Measurements from ENCODE around the gene DOK3.
"Not testable (repeated sequence)": the region's sequence is repeated elsewhere in the genome, so short reads cannot be mapped to it uniquely, and the experiment has no call there.

DOK3 gene

DNA sequence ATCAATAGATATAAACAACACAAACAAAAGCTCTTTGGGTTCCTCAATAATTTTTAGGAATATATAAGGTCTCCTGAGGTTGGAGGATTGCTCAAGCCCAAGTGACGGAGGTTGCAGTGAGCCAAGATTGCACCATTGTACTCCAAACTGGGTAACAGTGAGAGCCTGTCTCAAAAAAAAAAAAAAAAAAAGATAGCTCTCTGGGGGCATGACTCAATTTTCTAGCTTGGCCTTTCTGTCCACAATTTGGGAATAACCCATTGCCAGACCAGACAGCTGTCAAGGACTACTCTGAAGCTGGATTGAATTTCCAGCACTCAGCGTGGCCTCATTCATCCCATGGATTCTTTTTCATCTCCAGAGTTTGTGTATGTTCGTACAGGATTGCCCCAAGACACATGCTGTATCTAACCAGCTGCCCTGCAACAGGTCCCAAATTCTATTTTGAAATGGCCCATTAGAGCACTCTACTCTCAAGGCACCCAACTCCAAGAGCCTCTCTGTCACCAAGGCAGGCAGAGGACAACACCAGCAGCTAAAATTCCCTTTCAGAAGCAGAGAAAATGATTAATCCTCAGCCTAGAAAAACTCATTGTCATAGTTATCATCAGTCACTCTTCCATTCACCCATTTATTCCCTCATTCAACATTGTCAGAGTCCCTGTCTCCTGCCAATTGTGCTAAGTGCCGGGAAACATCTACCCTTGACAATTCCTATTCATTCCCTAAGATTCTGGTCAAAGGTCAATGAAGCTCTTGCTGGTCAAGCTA is 36.0 kb upstream of the DOK3 start:
- no peak for DNase-seq (ENCODE audit: low read depth in 1 of 2, low spot score in 1 of 2)
- in situ Hi-C loops (cut with HindIII; ENCODE audit: low pct_unique_long_range_greater_than_20kb, low sequenced_read_pairs), result no loop called here

DNA sequence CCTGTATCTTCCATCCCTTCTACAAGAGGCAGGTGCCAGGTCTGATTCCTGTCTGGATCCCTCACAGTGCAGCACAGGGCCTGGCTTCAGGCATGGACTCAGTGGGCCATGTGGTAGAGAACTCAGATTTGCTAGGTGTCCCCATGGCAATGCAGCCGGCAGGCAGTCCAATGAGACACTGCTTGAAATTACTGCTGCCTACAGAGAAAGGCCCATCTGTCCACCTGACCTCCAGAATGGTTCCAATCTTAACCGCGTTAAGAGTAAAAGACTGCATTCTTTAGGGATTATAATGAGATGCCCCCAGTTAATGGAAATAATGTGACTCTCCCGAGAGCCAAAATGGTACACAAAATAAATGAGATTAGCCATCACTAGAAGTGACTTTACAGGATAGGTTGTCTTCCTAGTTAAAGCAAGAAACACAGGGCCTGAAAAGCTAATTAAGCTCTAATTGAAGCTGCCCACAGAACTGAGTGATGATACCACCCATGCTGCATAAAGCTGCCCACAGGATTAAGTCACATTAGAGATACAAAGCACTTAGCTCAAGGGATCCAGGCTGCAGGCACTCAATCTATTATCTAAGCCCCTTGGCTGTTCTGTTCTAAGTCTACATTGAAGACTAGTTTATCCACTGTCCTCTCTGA is 33.3 kb upstream of the DOK3 start:
- in situ Hi-C loops (cut with HindIII; ENCODE audit: low pct_unique_long_range_greater_than_20kb, low sequenced_read_pairs), result no loop called here
- TF ChIP-seq JUND (IDR thresholded peaks at IDR 0.05; ENCODE audit: low read depth), result no peak
- no peak for DNase-seq (ENCODE audit: low read depth in 1 of 2, low spot score in 1 of 2)

More for the DNA sequence above, 36.0 kb upstream of the DOK3 start:
- TF ChIP-seq JUND (IDR thresholded peaks at IDR 0.05; ENCODE audit: low read depth), result no peak

DNA sequence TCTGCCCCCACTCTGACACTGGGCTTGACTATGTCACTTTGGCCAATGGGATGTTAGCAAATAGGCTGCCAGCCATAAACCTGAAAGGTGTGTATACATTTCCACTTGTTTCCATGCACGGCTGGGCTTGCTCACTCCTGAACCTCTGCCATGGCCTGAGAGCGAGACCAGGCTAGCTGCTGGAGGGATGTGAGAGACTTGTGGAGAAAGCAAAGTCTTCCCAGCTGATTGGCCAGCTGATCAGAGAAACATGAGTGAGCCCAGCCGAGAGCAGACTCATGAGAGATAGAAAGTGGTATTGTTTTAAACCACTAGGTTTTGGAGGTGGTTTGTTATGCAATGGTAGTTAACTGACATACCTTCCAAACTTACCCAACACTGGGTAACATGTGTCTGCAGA is 30.8 kb upstream of the DOK3 start:
- TF ChIP-seq JUND (IDR thresholded peaks at IDR 0.05; ENCODE audit: low read depth), result no peak
- peak in 1 of 2 experiments; percentile 78 for DNase-seq (ENCODE audit: low read depth in 1 of 2, low spot score in 1 of 2)
- in situ Hi-C loops (cut with HindIII; ENCODE audit: low pct_unique_long_range_greater_than_20kb, low sequenced_read_pairs), result no loop called here

DNA sequence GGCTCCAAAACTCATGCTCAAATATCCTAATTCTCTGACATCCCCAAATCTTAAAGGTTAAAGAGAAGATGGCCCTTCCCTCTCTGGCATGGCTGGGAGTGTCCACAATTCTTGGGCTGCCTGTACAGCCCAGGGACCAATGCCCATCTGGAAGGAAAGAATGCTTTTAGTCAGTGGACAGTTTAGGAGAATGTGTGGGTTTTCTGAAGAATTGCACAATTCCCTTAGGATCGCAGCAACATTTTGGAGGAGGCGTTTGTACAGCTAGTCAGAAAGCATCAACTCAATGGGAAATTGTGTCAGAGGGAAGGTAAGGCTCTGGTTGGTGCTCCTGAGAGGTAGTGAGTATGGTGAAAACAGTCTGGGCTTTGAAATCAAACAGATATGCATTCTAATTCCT is 29.8 kb upstream of the DOK3 start:
- no peak for TF ChIP-seq JUND (IDR thresholded peaks at IDR 0.05; ENCODE audit: low read depth)
- in situ Hi-C loops (cut with HindIII; ENCODE audit: low pct_unique_long_range_greater_than_20kb, low sequenced_read_pairs), result no loop called here
- no peak for DNase-seq (ENCODE audit: low read depth in 1 of 2, low spot score in 1 of 2)

DNA sequence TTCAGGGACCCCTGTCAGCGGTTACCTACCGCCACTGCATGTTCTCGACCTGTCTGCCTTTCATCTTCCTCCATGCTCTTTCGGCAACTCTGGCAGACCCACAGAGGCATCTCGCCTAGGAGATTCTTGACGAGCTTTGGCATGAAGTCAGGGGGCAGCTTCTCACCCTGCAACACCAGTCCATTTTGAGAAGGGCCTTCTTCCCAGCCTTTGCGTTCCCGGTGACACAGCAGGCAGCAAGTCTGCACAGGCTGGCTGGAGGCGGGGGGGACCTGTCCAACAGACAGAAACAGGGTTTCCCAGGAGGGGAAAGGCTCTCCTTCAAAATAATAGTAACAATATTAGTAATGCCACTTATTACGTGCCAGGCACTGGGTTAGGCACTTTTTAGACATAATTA is 29.2 kb upstream of the DOK3 start:
- DNase-seq (ENCODE audit: low read depth in 1 of 2, low spot score in 1 of 2), result no peak
- TF ChIP-seq JUND (IDR thresholded peaks at IDR 0.05; ENCODE audit: low read depth), result no peak
- in situ Hi-C loops (cut with HindIII; ENCODE audit: low pct_unique_long_range_greater_than_20kb, low sequenced_read_pairs), result no loop called here

DNA sequence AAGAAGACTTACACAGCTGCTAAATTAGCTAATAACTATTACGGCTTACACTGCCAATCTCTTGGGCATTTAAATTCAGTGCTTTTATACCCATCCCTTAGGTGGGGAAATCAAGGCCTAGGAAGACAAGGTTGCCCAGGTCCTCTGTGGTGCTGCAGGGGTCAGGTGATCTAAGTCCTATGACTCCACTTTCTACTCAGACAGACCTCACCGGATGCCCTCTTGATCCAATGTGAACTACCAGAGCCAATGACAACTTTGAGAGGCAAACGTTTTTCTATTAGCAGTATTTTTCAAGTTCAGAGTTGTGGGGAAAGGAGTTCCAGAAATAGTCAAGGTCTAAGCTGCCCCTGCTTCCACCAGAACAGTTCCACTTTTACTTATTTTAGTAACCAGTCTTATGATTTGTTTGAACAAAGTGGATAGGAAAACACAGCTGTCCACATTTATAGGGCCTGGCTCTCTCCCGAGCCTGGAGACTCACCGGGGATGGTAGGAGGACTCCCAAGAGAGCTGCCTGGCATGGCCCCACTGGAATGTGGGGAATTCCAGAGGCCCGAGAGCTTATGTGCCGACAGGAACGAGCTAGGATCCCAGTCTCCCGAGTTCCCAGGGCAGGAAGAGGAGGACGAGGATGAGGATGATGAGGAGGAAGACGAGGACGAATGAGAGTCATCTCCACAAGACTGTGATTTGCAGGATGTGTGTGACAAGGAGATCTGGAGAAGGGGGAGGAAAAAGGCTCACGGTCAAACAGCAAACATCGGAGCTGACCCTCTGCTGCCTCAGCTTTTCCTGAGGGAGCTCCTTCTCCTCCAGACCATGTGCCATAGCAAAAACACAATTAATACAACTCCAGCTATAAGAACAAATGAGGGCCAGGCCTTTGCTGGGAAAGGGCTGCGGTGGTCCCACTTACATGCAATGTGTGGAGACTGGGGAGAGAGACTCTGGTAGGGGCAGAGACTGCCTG is 28.0 kb upstream of the DOK3 start:
- in situ Hi-C loops (cut with HindIII; ENCODE audit: low pct_unique_long_range_greater_than_20kb, low sequenced_read_pairs), result no loop called here
- TF ChIP-seq JUND (IDR thresholded peaks at IDR 0.05; ENCODE audit: low read depth), result no peak
- DNase-seq (ENCODE audit: low read depth in 1 of 2, low spot score in 1 of 2), result peak in 1 of 2 experiments; percentile 51

DNA sequence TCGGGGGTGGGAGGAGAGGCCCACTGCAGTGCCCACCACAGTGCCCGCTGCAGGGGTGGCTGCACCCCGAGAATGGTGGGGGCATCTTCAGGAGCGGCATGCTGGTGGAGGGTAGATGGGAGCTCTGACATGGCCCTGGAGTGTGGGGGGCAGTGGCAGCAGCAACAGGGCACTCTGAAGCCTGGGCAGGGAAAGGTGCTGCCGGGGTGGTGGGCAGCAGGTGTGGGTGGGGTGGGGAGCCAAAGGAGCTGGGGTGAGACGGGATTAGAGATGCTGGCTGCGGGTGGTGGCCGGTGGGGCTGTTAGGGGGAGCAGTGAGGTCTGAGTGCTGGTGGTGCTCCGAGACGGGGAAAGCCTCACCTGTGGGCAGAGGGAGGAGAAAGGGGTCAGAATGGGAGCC is 26.8 kb upstream of the DOK3 start:
- in situ Hi-C loops (cut with HindIII; ENCODE audit: low pct_unique_long_range_greater_than_20kb, low sequenced_read_pairs), result no loop called here
- no peak for DNase-seq (ENCODE audit: low read depth in 1 of 2, low spot score in 1 of 2)
- no peak for TF ChIP-seq JUND (IDR thresholded peaks at IDR 0.05; ENCODE audit: low read depth)

DNA sequence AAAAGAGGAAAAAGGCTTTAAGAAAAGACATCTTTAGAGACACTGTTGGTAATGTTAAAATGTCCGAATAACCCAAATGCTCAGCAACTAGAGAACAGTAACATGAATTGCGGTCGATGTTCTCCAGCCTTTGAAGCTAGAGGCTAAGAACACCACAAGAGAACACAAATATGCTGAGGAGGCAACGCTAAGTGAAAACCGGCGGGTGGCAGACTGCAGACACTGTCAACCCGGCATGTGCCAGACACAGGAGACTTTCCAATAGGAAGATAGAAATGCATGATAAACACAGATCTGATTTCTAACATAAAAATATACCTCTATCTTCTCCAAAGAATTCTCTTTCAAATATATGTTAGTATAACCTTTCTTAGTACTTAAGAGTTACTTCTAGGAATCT is 25.5 kb upstream of the DOK3 start:
- TF ChIP-seq JUND (IDR thresholded peaks at IDR 0.05; ENCODE audit: low read depth), result no peak
- DNase-seq (ENCODE audit: low read depth in 1 of 2, low spot score in 1 of 2), result no peak
- in situ Hi-C loops (cut with HindIII; ENCODE audit: low pct_unique_long_range_greater_than_20kb, low sequenced_read_pairs), result no loop called here

DNA sequence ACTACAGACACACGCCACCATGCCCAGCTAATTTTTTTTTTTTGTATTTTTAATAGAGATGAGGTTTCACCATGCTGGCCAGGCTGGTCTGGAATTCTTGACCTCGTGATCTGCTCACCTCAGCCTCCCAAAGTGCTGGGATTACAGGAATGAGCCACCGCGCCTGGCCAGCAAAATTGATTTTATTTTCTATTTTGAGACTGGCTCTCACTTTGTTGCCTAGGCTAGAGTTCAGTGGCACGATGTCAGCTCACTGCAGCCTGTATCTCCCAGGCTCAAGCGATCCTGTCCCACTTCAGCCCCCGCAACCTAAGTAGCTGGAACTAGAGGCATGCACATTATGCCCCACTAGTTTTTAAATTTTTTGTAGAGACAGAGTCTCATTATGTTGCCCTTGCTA is 24.8 kb upstream of the DOK3 start:
- in situ Hi-C loops (cut with HindIII; ENCODE audit: low pct_unique_long_range_greater_than_20kb, low sequenced_read_pairs); DNase-seq (ENCODE audit: low read depth in 1 of 2, low spot score in 1 of 2): not testable (repeated sequence)

DNA sequence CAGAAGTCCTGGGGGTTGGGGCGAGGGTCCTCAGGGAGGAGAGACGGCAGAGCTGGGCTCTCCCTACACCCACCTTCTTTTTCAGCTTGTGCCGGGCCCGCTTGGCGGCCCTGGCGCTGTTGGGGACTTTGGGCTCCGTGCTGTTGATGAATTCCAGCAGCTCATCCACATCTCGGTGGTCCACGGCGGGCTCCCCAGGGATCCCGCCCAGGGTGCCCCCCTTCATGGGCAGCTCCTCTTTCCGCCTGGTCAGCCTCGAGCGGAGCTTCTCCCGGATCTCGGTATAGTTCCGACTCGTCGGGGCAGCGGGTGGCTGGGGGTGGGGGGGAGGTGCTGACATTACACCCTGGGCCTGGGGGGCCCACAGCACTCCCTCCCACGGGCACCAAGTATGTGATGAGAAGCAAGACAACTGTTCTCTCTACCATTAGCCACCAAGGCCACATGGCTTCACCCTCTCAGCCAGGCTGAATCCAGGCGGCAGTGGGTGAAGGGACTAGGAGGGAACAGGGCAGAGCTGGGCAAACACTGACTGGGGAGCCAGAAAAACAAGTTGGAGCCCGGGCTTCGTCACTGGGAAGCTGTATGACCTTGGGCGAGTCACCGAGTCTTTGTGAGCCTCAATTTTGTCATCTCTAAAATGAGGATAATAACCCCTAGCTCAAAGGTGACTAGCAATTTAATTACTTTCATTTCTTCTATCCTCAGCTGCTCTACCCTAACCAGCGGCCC is 21.7 kb upstream of the DOK3 start:
- in situ Hi-C loops (cut with HindIII; ENCODE audit: low pct_unique_long_range_greater_than_20kb, low sequenced_read_pairs), result no loop called here
- peak; percentile 61 to 77 for DNase-seq (ENCODE audit: low read depth in 1 of 2, low spot score in 1 of 2)
- no peak for TF ChIP-seq JUND (IDR thresholded peaks at IDR 0.05; ENCODE audit: low read depth)

DNA sequence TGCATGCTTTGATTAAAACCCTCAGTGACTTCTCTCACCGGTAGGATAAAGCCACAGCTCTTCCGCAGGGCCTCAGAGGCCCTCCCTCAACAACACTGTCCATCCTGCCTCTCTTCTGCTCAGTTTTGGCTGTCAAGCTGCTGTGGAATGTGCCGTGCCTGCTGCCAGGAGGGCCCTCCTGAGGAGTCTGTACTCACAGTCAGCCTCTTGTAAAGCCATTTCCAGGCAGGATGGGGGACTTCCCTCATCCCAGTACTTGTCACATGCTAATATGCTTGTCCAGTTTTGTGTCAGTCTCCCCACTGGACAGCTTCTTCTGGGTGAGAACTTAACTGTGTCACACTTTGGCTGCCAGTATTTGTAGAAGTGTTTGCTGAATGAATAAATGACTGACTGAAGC is 21.0 kb upstream of the DOK3 start:
- in situ Hi-C loops (cut with HindIII; ENCODE audit: low pct_unique_long_range_greater_than_20kb, low sequenced_read_pairs), result no loop called here
- TF ChIP-seq JUND (IDR thresholded peaks at IDR 0.05; ENCODE audit: low read depth), result no peak
- DNase-seq (ENCODE audit: low read depth in 1 of 2, low spot score in 1 of 2), result no peak

All from T47D (cell line).